Mesenteric fat pad (tissue), 1 donor: Measurements from ENCODE around the gene KCNH2. TPM values are rescaled to one million over a fixed set of nuclear protein-coding genes. Genes with fewer than 3 reads are reported as not detected.
A peak's percentile ranks its signal among the peaks of the same experiment; 100 is the strongest.

Experiments used
- DNase-seq: peaks from one replicate; pipeline ENCODE4 v3.0.0-alpha.2; 2020; ENCODE audit warnings: low spot score
- total RNA-seq: library from RNA; stranded (reverse); fragmentation: NEBNext Ultra II Directional; extraction: Animal tissue kit (Norgen Biotek cat#: 25700); gene quantifications from one replicate; pipeline ENCODE4 v1.2.1, GENCODE V29; 2021
- donor health status: DM: yes; HTN: yes; CAD: no.

KCNH2 gene
- total RNA-seq, 1 donor from 2014 or later, result 0.32 TPM

- peak; percentile 47 for DNase-seq
These were observed 27.5 kb downstream of the KCNH2 start for GRCh38 chr7:150950496-150951180.

GRCh38 chr7:150949971-150950491, 28.1 kb downstream of the KCNH2 start:
- peak; percentile 65 for DNase-seq

GRCh38 chr7:150949564-150949963, 28.6 kb downstream of the KCNH2 start:
- peak; percentile 75 for DNase-seq

- DNase-seq, result peak; percentile 71
These were observed 29.3 kb downstream of the KCNH2 start for GRCh38 chr7:150948791-150949251.

GRCh38 chr7:150947761-150948651, 30.1 kb downstream of the KCNH2 start:
- DNase-seq, result peak; percentile 81

- peak; percentile 77 for DNase-seq
These were observed 30.8 kb downstream of the KCNH2 start for GRCh38 chr7:150947241-150947745.

GRCh38 chr7:150946421-150947240, 31.5 kb downstream of the KCNH2 start:
- peak; percentile 83 for DNase-seq

- DNase-seq, result peak; percentile 85
These were observed 32.2 kb downstream of the KCNH2 start for GRCh38 chr7:150945853-150946420.

GRCh38 chr7:150945171-150945852, 32.8 kb downstream of the KCNH2 start:
- DNase-seq, result peak; percentile 83

- peak; percentile 57 for DNase-seq
These were observed 33.8 kb downstream of the KCNH2 start for GRCh38 chr7:150944066-150945042.

GRCh38 chr7:150943453-150943814, 34.7 kb downstream of the KCNH2 start:
- peak; percentile 68 for DNase-seq

- DNase-seq, result peak; percentile 83
These were observed 35.3 kb downstream of the KCNH2 start for GRCh38 chr7:150942591-150943452.

GRCh38 chr7:150942001-150942590, 36.0 kb downstream of the KCNH2 start:
- DNase-seq, result peak; percentile 87

- peak; percentile 55 for DNase-seq
These were observed 36.6 kb downstream of the KCNH2 start for GRCh38 chr7:150941351-150942000.

- peak; percentile 49 for DNase-seq
These were observed 37.6 kb downstream of the KCNH2 start for GRCh38 chr7:150940431-150941102.

- no peak for DNase-seq
These were observed 38.7 kb downstream of the KCNH2 start for GRCh38 chr7:150939466-150939865.
